ENCODE results near the gene CENPX. TPM values are rescaled to one million over a fixed set of nuclear protein-coding genes. Genes with fewer than 3 reads are reported as not detected.
A peak's percentile ranks its signal among the peaks of the same experiment; 100 is the strongest.

The CENPX gene
- total RNA-seq, 4 donors from 2014 or later: 52.1 to 144 (median 106) TPM

- no peak for TF ChIP-seq POLR2A (IDR thresholded peaks at IDR 0.05)
- TF ChIP-seq CTCF (IDR thresholded peaks at IDR 0.05): no peak
- WGBS, 2 donors: 93% methylated on average over 8 of the region's 38 CpGs; no CpG with 5 or more reads in 1 of the 2 donors
- H3K27me3 ChIP-seq: no peaks in the 10 kb centered on the region
These were observed 31.8 kb upstream of the CENPX start for GRCh38 chr17:82054351-82055022.

DNA sequence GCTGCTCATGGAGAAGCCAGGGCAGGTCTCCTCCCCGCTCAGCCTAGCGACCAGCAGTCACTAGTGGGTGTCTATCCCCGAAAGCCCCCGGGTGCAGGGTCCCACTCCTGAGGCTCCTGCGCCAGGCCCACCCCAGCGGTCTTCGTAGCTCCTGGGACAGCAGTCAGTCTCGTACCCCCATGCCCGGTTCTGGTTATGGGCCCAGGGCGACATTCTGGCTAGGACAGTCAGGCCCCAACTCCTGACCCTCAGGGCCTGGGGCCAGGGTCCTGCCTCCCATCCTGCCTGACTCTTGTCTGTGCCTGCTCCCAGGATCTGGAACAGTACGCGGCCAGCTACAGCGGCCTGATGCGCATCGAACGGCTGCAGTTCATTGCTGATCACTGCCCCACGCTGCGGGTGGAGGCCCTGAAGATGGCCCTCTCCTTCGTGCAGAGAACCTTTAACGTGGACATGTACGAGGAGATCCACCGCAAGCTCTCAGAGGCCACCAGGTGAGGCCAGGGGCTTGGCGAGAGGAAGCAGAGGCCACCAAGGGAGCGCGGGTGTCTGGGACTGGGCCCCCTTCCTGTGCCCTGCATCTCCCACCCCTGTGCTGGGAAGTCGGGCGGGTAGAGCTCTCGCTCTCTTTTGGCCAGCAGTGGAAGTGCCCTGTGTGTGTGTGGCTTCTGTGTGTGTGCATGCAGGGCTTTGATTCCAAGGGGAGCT, 31.0 kb upstream of the CENPX start:
- H3K36me3 ChIP-seq: peaks cover 37 to 74% (median 40%) of the 10 kb centered on the region in 3 donors
- peak overlapping the region in 1 of 4 donors; percentile 83 for H3K4me3 ChIP-seq
- intact Hi-C loops (cut with DNase I): no loop called here
- no peaks in the 10 kb centered on the region for H3K9me3 ChIP-seq
- DNase-seq: no peak
- 95 to 96% methylated on average over 8 to 12 of the region's 28 CpGs for WGBS, 2 donors
- H3K4me1 ChIP-seq: peaks cover 28 to 51% (median 36%) of the 10 kb centered on the region in 3 donors
- no peak for TF ChIP-seq CTCF (IDR thresholded peaks at IDR 0.05)
- TF ChIP-seq POLR2A (IDR thresholded peaks at IDR 0.05): no peak
- no peaks in the 10 kb centered on the region for H3K27me3 ChIP-seq
- no peak overlapping the region for H3K27ac ChIP-seq

More at GRCh38 chr17:82054351-82055022, 31.8 kb upstream of the CENPX start:
- Histone ChIP-seq H3K4me3 (no peak overlapping the region), H3K36me3 (peaks cover 39 to 74% (median 43%) of the 10 kb centered on the region in 3 donors), H3K9me3 (no peaks in the 10 kb centered on the region), H3K27ac (no peak overlapping the region), H3K4me1 (peaks cover 28 to 45% (median 36%) of the 10 kb centered on the region in 3 donors)
- intact Hi-C loops (cut with DNase I): no loop called here
- no peak for DNase-seq

GRCh38 chr17:82053130-82053529, 30.5 kb upstream of the CENPX start:
- Histone ChIP-seq H3K4me3 (peak overlapping the region; percentile 72 to 83 (median 80)), H3K27ac (peak overlapping the region in 1 of 4 donors; percentile 70), H3K9me3 (no peaks in the 10 kb centered on the region), H3K4me1 (peaks cover 28 to 51% (median 36%) of the 10 kb centered on the region in 3 donors), H3K36me3 (peaks cover 34 to 74% (median 36%) of the 10 kb centered on the region in 3 donors), H3K27me3 (no peaks in the 10 kb centered on the region)
- TF ChIP-seq CTCF (IDR thresholded peaks at IDR 0.05) (no peak), POLR2A (IDR thresholded peaks at IDR 0.05) (no peak)
- WGBS, 2 donors: 79 to 94% methylated on average over 6 to 12 of the region's 19 CpGs
- DNase-seq: no peak
- intact Hi-C loops (cut with DNase I): no loop called here

DNA sequence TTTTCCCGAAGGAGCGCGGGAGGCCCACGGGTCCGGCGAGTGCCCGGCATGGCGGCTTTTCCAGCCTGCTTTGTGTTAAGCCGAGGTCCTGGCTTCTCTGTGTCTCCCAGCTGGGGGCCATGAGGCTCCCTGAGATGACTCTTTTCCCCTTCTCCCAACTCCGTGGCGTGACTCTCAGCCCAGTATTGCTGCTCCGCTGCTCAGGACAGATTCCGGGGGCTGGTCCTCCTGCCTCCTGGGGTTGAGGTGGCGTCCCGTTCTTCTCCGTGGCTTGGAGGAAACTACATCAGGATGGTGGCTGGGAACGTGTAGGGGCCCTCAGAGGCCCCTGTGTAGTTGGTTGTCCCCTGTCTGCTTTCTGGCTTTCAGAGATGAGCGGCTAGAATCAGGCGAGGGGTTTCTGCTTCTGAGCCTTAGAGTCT, 30.0 kb upstream of the CENPX start:
- Histone ChIP-seq H3K4me3 (peak overlapping the region; percentile 72 to 83 (median 80)), H3K27ac (peak overlapping the region in 3 of 4 donors; percentile 70 to 88 (median 86)), H3K27me3 (no peaks in the 10 kb centered on the region), H3K4me1 (peaks cover 28 to 51% (median 36%) of the 10 kb centered on the region in 3 donors), H3K9me3 (no peaks in the 10 kb centered on the region), H3K36me3 (peaks cover 32 to 74% (median 34%) of the 10 kb centered on the region in 3 donors)
- intact Hi-C loops (cut with DNase I): no loop called here
- TF ChIP-seq POLR2A (IDR thresholded peaks at IDR 0.05) (no peak), CTCF (IDR thresholded peaks at IDR 0.05) (no peak)
- no peak for DNase-seq
- 27 to 32% methylated on average over 3 of the region's 19 CpGs for WGBS, 2 donors

Measured in esophagus squamous epithelium (tissue), 5 donors.